HepG2 (cell line): Measurements from ENCODE around the gene TRIM27. TPM values are rescaled to one million over a fixed set of nuclear protein-coding genes. Genes with fewer than 3 reads are reported as not detected.
A peak's percentile ranks its signal among the peaks of the same experiment; 100 is the strongest.

Experiments used
- CHD2 ChIP-seq: IDR thresholded peaks from 2 replicates; pipeline ENCODE4 v1.6.1; 2011; ENCODE audit warnings: low read depth, low read length, improper control_type of control experiment
- SMAD1 ChIP-seq: sonication (generic); formaldehyde crosslinking; IDR thresholded peaks from 2 replicates; pipeline ENCODE4 v1.4.0; 2020; ENCODE audit warnings: missing genetic modification reagents, low read depth, mild to moderate bottlenecking, borderline replicate concordance
- ZNF318 ChIP-seq: sonication (generic); formaldehyde crosslinking; IDR thresholded peaks from 2 replicates; pipeline ENCODE4 v1.4.0; 2020; ENCODE audit warnings: mild to moderate bottlenecking, missing genetic modification reagents
- ZNF83 ChIP-seq: sonication (generic); formaldehyde crosslinking; IDR thresholded peaks from 2 replicates; pipeline ENCODE4 v1.4.0; 2020; ENCODE audit warnings: missing genetic modification reagents, mild to moderate bottlenecking, borderline replicate concordance
- polyA plus RNA-seq, 8 experiments: library from polyadenylated mRNA; depleted of rRNA in 3 of 8; stranded (reverse) in 7 of 8; unstranded in 1 of 8; fragments of >200 nt; fragmentation: Illumina TruSeq in 4 of 8; extraction: Trizol in 4 of 8; gene quantifications; 2 replicates each; pipeline versions ENCODE4 v1.2.1 to v1.2.3, GENCODE V29; 2011 to 2016; ENCODE audit warnings: low read depth in 4 of 8, missing spikeins in 1 of 8, mixed read lengths in 1 of 8; ENCODE audit not compliant: insufficient read depth in 1 of 8
- total RNA-seq, 5 experiments: library from RNA; depleted of rRNA; stranded (reverse); fragments of >200 nt; fragmentation: Illumina TruSeq; extraction: Trizol; gene quantifications; 2 replicates each; pipeline ENCODE4 v1.2.3, GENCODE V29; 2016; ENCODE audit warnings: low read depth in 1 of 5

The TRIM27 gene
- total and polyA plus RNA-seq, 2 of the 13 experiments (the other 11 are each of a cell fraction or from before 2014, with no cell fraction given): 88.6 to 112 TPM

GRCh38 chr6:28922821-28923317 is 916 bp downstream of the TRIM27 start (continued):
- 0 out of 2 replicates have a peak, but pooled peaks have one; percentile 39 for TF ChIP-seq ZNF318 (CRISPR knock-in tag)
- TF ChIP-seq CHD2: 0 out of 2 replicates have a peak, but pooled peaks have one; percentile 49
- TF ChIP-seq SMAD1 (CRISPR knock-in tag): 0 out of 2 replicates have a peak, but pooled peaks have one; percentile 18
- TF ChIP-seq ZNF83 (CRISPR knock-in tag): 0 out of 2 replicates have a peak, but pooled peaks have one; percentile 18
